CD14-positive monocyte (primary cell): ENCODE measurements around the gene TMEM132D. TPM values are rescaled to one million over a fixed set of nuclear protein-coding genes. Genes with fewer than 3 reads are reported as not detected.

Experiments used
- DNase-seq, 3 donors: peaks; one replicate each; pipeline ENCODE4 v3.0.0-alpha.2; 2011 to 2022
- H2AFZ ChIP-seq: 2 replicates; pipeline ENCODE4 v1.6.0; 2012; ENCODE audit warnings: mild to moderate bottlenecking, low read depth, low read length, inconsistent platforms; ENCODE audit not compliant: insufficient read depth, poor library complexity, severe bottlenecking
- H3K27ac ChIP-seq, 2 donors: 1 replicate in 1 of 2; 2 replicates in 1 of 2; pipeline ENCODE4 v1.5.1; 2012 to 2013; ENCODE audit warnings: low read length in 2 of 2, control low read depth in 1 of 2, inconsistent platforms in 1 of 2, low read depth in 1 of 2, mild to moderate bottlenecking in 1 of 2
- H3K27me3 ChIP-seq, 2 donors: one replicate each; pipeline versions ENCODE4 v1.6.0 to v1.6.1; 2011 to 2013; ENCODE audit warnings: low read length in 2 of 2; ENCODE audit not compliant: control insufficient read depth in 2 of 2, insufficient read depth in 2 of 2
- H3K36me3 ChIP-seq, 2 donors: replicated peaks in 1 of 2; 1 replicate in 1 of 2; 2 replicates in 1 of 2; pipeline versions ENCODE4 v1.5.1 to v1.6.1; 2012 to 2013; ENCODE audit warnings: low read length in 2 of 2, control low read depth in 1 of 2, inconsistent platforms in 1 of 2, mild to moderate bottlenecking in 1 of 2; ENCODE audit not compliant: insufficient read depth in 2 of 2, control insufficient read depth in 1 of 2
- H3K4me1 ChIP-seq, 2 donors: 1 replicate in 1 of 2; 2 replicates in 1 of 2; pipeline versions ENCODE4 v1.5.1 to v1.6.1; 2012 to 2013; ENCODE audit warnings: low read length in 2 of 2, control low read depth in 1 of 2, inconsistent platforms in 1 of 2, mild to moderate bottlenecking in 1 of 2, moderate library complexity in 1 of 2; ENCODE audit not compliant: insufficient read depth in 2 of 2, control insufficient read depth in 1 of 2
- H3K4me2 ChIP-seq: replicated peaks from 2 replicates; pipeline ENCODE3; 2012; ENCODE audit warnings: low read length, moderate library complexity, mild to moderate bottlenecking; ENCODE audit not compliant: poor library complexity, severe bottlenecking; ENCODE audit errors: extremely low read depth
- H3K4me3 ChIP-seq, 3 experiments: fragments of 200-600 bp in 1 of 3; sonication (generic) in 1 of 3; replicated peaks in 1 of 3; 1 replicate in 2 of 3; 2 replicates in 1 of 3; pipeline ENCODE4 v1.5.1; 2011 to 2013; ENCODE audit warnings: low read length in 3 of 3, mild to moderate bottlenecking in 3 of 3, control low read depth in 2 of 3, low read depth in 2 of 3, inconsistent platforms in 1 of 3, moderate library complexity in 1 of 3
- H3K79me2 ChIP-seq: 2 replicates; pipeline ENCODE4 v1.6.0; 2012; ENCODE audit warnings: mild to moderate bottlenecking, control low read depth, inconsistent platforms, low read length, moderate library complexity; ENCODE audit not compliant: insufficient read depth
- H3K9ac ChIP-seq: 2 replicates; pipeline ENCODE4 v1.6.0; 2017; ENCODE audit warnings: low read length, mild to moderate bottlenecking; ENCODE audit not compliant: insufficient read depth, poor library complexity, severe bottlenecking
- H3K9me3 ChIP-seq, 2 donors: replicated peaks in 1 of 2; 1 replicate in 1 of 2; 2 replicates in 1 of 2; pipeline versions ENCODE4 v1.5.1 to v1.6.1; 2012 to 2013; ENCODE audit warnings: low read length in 2 of 2, control low read depth in 1 of 2; ENCODE audit not compliant: control insufficient read depth in 1 of 2, insufficient read depth in 1 of 2
- H4K20me1 ChIP-seq: 2 replicates; pipeline ENCODE4 v1.6.0; 2012; ENCODE audit warnings: mild to moderate bottlenecking, low read length, control low read depth, moderate library complexity; ENCODE audit not compliant: insufficient read depth
- H3K27ac Mint-ChIP-seq, 7 donors: one replicate each; pipeline ENCODE4 v1.8.0; 2020; ENCODE audit warnings: mild to moderate bottlenecking in 7 of 7, mixed read lengths in 7 of 7, moderate library complexity in 6 of 7, inconsistent platforms in 2 of 7
- H3K27me3 Mint-ChIP-seq, 3 donors: one replicate each; pipeline ENCODE4 v1.8.0; 2021 to 2022; ENCODE audit warnings: low read depth in 3 of 3, mild to moderate bottlenecking in 3 of 3, mixed read lengths in 3 of 3, moderate library complexity in 3 of 3, inconsistent platforms in 1 of 3
- H3K36me3 Mint-ChIP-seq, 2 donors: one replicate each; pipeline ENCODE4 v1.8.0; 2020; ENCODE audit warnings: mixed read lengths in 2 of 2, inconsistent platforms in 1 of 2, mild to moderate bottlenecking in 1 of 2
- H3K4me1 Mint-ChIP-seq: one replicate; pipeline ENCODE4 v1.8.0; 2020; ENCODE audit warnings: mild to moderate bottlenecking, mixed read lengths
- H3K4me3 Mint-ChIP-seq, 2 donors: one replicate each; pipeline ENCODE4 v1.8.0; 2020; ENCODE audit warnings: mild to moderate bottlenecking in 2 of 2, mixed read lengths in 2 of 2, moderate library complexity in 1 of 2
- H3K9me3 Mint-ChIP-seq, 7 donors: one replicate each; pipeline ENCODE4 v1.8.0; 2020 to 2022; ENCODE audit warnings: mixed read lengths in 7 of 7, mild to moderate bottlenecking in 6 of 7, moderate library complexity in 6 of 7, inconsistent platforms in 2 of 7
- WGBS: methylation state at CpG from one replicate; pipeline ENCODE4 v1.1.5; 2013; ENCODE audit warnings: missing lambda C conversion rate; ENCODE audit not compliant: insufficient coverage; 5-methylcytosine and 5-hydroxymethylcytosine counted together
- intact Hi-C, 2 donors: fragments of 100-400 bp; cut with micrococcal nuclease; formaldehyde crosslinking; loops; one replicate each; pipeline versions ENCODE4 v1.15.0 to v1.15.1; 2023
- polyA plus RNA-seq, 3 donors: library from polyadenylated mRNA; depleted of rRNA in 1 of 3; unstranded in 2 of 3; stranded (reverse) in 1 of 3; fragments of 300-500 nt in 2 of 3; fragments of >200 nt in 1 of 3; fragmentation: Illumina TruSeq in 2 of 3; gene quantifications; 1 replicate in 2 of 3; 2 replicates in 1 of 3; pipeline ENCODE4 v1.2.3, GENCODE V29; 2012 to 2021
- TF ChIP-seq, protein P1 (sequence below): fragments of 200-600 bp; IDR thresholded peaks from one replicate; pipeline ENCODE4 v1.8.0; 2022; ENCODE audit warnings: antibody characterized with exemption, mild to moderate bottlenecking

Gene TMEM132D
- polyA plus RNA-seq, 3 donors, result 0.04 TPM; not detected in 2

DNA sequence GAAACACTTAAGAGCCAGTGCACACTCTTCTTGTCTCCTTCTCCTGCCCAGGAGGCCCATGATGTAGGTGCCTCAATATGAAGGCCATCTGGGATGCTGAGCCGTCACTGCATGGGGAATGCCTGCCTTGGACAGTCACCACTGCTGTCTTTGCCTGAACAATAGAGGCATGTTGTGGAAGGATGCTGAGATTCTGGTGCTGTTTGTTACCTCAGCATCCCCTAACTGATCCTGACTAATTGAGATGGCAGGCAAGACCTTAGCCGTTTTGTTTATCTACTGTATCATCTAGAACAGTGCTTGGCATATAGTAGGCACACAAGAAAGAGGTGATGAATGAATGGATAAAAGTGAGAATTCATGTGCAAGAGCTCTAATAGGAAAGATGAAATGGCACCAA is 797.1 kb downstream of the TMEM132D start:
- no peaks in the 10 kb centered on the region for H3K36me3 ChIP-seq
- H3K9me3 Mint-ChIP-seq, result peaks cover 3 to 21% (median 10%) of the 10 kb centered on the region in 7 donors
- TF ChIP-seq, protein P1, sequence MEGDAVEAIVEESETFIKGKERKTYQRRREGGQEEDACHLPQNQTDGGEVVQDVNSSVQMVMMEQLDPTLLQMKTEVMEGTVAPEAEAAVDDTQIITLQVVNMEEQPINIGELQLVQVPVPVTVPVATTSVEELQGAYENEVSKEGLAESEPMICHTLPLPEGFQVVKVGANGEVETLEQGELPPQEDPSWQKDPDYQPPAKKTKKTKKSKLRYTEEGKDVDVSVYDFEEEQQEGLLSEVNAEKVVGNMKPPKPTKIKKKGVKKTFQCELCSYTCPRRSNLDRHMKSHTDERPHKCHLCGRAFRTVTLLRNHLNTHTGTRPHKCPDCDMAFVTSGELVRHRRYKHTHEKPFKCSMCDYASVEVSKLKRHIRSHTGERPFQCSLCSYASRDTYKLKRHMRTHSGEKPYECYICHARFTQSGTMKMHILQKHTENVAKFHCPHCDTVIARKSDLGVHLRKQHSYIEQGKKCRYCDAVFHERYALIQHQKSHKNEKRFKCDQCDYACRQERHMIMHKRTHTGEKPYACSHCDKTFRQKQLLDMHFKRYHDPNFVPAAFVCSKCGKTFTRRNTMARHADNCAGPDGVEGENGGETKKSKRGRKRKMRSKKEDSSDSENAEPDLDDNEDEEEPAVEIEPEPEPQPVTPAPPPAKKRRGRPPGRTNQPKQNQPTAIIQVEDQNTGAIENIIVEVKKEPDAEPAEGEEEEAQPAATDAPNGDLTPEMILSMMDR, result no peak
- no peaks in the 10 kb centered on the region for H3K79me2 ChIP-seq
- no peak overlapping the region for H3K4me3 ChIP-seq
- intact Hi-C loops, result no loop called here
- H3K27me3 Mint-ChIP-seq, result no peaks in the 10 kb centered on the region
- no CpG with 5 or more reads among the region's 2 CpGs for WGBS
- no peaks in the 10 kb centered on the region for H4K20me1 ChIP-seq
- H3K9me3 ChIP-seq, result peaks cover 0 to 13% of the 10 kb centered on the region in 2 donors
- no peaks in the 10 kb centered on the region for H3K27me3 ChIP-seq
- no peak overlapping the region for H3K4me2 ChIP-seq
- no peaks in the 10 kb centered on the region for H3K4me1 ChIP-seq
- no peak overlapping the region for H2AFZ ChIP-seq
- H3K27ac ChIP-seq, result no peak overlapping the region
- H3K9ac ChIP-seq, result no peak overlapping the region
- DNase-seq, result no peak
- H3K4me3 Mint-ChIP-seq, result no peak overlapping the region
- H3K36me3 Mint-ChIP-seq, result no peaks in the 10 kb centered on the region
- no peaks in the 10 kb centered on the region for H3K4me1 Mint-ChIP-seq
- no peak overlapping the region for H3K27ac Mint-ChIP-seq

DNA sequence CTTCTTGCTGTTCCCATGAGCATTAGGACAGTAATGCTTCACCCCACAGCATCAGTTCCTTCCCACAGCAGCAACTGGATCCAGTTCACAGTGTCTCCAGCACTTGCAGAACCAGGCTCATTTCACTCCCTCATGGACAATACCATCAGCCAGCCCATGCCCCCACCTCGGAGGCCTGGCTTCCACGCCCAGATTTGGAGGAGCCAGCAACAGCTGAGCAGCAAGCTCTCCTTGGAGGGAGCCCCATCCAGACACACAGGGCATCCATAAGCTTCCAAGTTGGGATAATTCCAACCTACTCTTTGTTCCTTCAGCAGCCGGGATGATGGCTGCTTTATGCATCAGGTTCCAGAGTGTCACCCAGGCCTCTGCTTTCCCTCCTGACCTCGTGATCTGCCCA is 800.6 kb downstream of the TMEM132D start:
- Mint-ChIP-seq H3K36me3 (no peaks in the 10 kb centered on the region), H3K4me1 (no peaks in the 10 kb centered on the region), H3K9me3 (peaks cover 4 to 13% (median 9%) of the 10 kb centered on the region in 7 donors), H3K4me3 (no peak overlapping the region), H3K27ac (no peak overlapping the region), H3K27me3 (peaks cover 0 to 2% (median 1%) of the 10 kb centered on the region in 3 donors)
- 71% methylated on average over 4 of the region's 4 CpGs for WGBS
- Histone ChIP-seq H2AFZ (no peak overlapping the region), H3K36me3 (no peaks in the 10 kb centered on the region), H4K20me1 (no peaks in the 10 kb centered on the region), H3K9ac (no peak overlapping the region), H3K4me2 (no peak overlapping the region), H3K27ac (no peak overlapping the region), H3K79me2 (no peaks in the 10 kb centered on the region), H3K4me1 (no peaks in the 10 kb centered on the region), H3K9me3 (peaks cover 4 to 16% of the 10 kb centered on the region in 2 donors), H3K4me3 (no peak overlapping the region), H3K27me3 (no peaks in the 10 kb centered on the region)
- intact Hi-C loops, result no loop called here
- no peak for DNase-seq
- TF ChIP-seq, protein P1, result no peak
